Measurements from ENCODE around the gene GSN. TPM values are rescaled to one million over a fixed set of nuclear protein-coding genes. Genes with fewer than 3 reads are reported as not detected.

Gene GSN
- total RNA-seq, 1 donor from 2014 or later, result 80.0 TPM

- no peak for TF ChIP-seq CTCF (conservative IDR thresholded peaks at IDR 0.05)
- Mint-ChIP-seq H3K4me1 (ENCODE audit: unreplicated experiment) (peaks cover 28% of the 10 kb centered on the region), H3K27ac (no peak overlapping the region), H3K4me3 (no peak overlapping the region), H3K27me3 (peaks cover 10% of the 10 kb centered on the region), H3K36me3 (peaks cover 6% of the 10 kb centered on the region), H3K9me3 (no peaks in the 10 kb centered on the region)
- DNase-seq (ENCODE audit: extremely low spot score, unreplicated experiment), result no peak
Observed at GRCh38 chr9:121302786-121303185, 34.8 kb downstream of the GSN start.

GRCh38 chr9:121303456-121304451, 35.8 kb downstream of the GSN start:
- no peak for TF ChIP-seq CTCF (conservative IDR thresholded peaks at IDR 0.05)
- no peak overlapping the region for H3K27ac Mint-ChIP-seq
- peaks cover 6% of the 10 kb centered on the region for H3K36me3 Mint-ChIP-seq
- H3K4me1 Mint-ChIP-seq (ENCODE audit: unreplicated experiment), result peaks cover 19% of the 10 kb centered on the region
- H3K9me3 Mint-ChIP-seq, result no peaks in the 10 kb centered on the region
- peaks cover 9% of the 10 kb centered on the region for H3K27me3 Mint-ChIP-seq
- DNase-seq (ENCODE audit: extremely low spot score, unreplicated experiment), result no peak
- no peak overlapping the region for H3K4me3 Mint-ChIP-seq

GRCh38 chr9:121304707-121305106, 36.7 kb downstream of the GSN start:
- peaks cover 6% of the 10 kb centered on the region for H3K36me3 Mint-ChIP-seq
- no peaks in the 10 kb centered on the region for H3K9me3 Mint-ChIP-seq
- H3K4me1 Mint-ChIP-seq (ENCODE audit: unreplicated experiment), result peaks cover 16% of the 10 kb centered on the region
- no peak overlapping the region for H3K27ac Mint-ChIP-seq
- DNase-seq (ENCODE audit: extremely low spot score, unreplicated experiment), result no peak
- H3K4me3 Mint-ChIP-seq, result no peak overlapping the region
- peaks cover 6% of the 10 kb centered on the region for H3K27me3 Mint-ChIP-seq
- no peak for TF ChIP-seq CTCF (conservative IDR thresholded peaks at IDR 0.05)

- no peak for TF ChIP-seq CTCF (conservative IDR thresholded peaks at IDR 0.05)
- Mint-ChIP-seq H3K4me1 (ENCODE audit: unreplicated experiment) (peaks cover 10% of the 10 kb centered on the region), H3K4me3 (no peak overlapping the region), H3K9me3 (no peaks in the 10 kb centered on the region), H3K27ac (no peak overlapping the region), H3K27me3 (peaks cover 1% of the 10 kb centered on the region), H3K36me3 (peaks cover 11% of the 10 kb centered on the region)
- no peak for DNase-seq (ENCODE audit: extremely low spot score, unreplicated experiment)
Observed at GRCh38 chr9:121305269-121305994, 37.5 kb downstream of the GSN start.

GRCh38 chr9:121307976-121308375, 40.0 kb downstream of the GSN start:
- H3K27ac Mint-ChIP-seq, result no peak overlapping the region
- H3K27me3 Mint-ChIP-seq, result no peaks in the 10 kb centered on the region

More at GRCh38 chr9:121307976-121308375, 40.0 kb downstream of the GSN start:
- Mint-ChIP-seq H3K36me3 (peaks cover 11% of the 10 kb centered on the region), H3K4me3 (no peak overlapping the region), H3K4me1 (ENCODE audit: unreplicated experiment) (peaks cover 9% of the 10 kb centered on the region), H3K9me3 (no peaks in the 10 kb centered on the region)
- TF ChIP-seq CTCF (conservative IDR thresholded peaks at IDR 0.05), result no peak
- no peak for DNase-seq (ENCODE audit: extremely low spot score, unreplicated experiment)

Measured in type B pancreatic cell (in vitro differentiated cells).